Ascending aorta (tissue), 2 donors: ENCODE results near the gene RAD51B. TPM values are rescaled to one million over a fixed set of nuclear protein-coding genes. Genes with fewer than 3 reads are reported as not detected.
A peak's percentile ranks its signal among the peaks of the same experiment; 100 is the strongest.

ENCODE experiments used
- DNase-seq, 2 donors: peaks; one replicate each; pipeline ENCODE4 v3.0.0-alpha.2; 2019; ENCODE audit warnings: low spot score in 2 of 2
- H3K27ac ChIP-seq, 2 donors: fragments of 200-600 bp; sonication (generic); one replicate each; pipeline ENCODE4 v1.5.1; 2016 to 2017; ENCODE audit warnings: mild to moderate bottlenecking in 1 of 2
- H3K27me3 ChIP-seq: fragments of 200-600 bp; sonication (generic); one replicate; pipeline ENCODE4 v1.5.1; 2017
- H3K36me3 ChIP-seq, 2 donors: fragments of 200-600 bp; sonication (generic); one replicate each; pipeline ENCODE4 v1.5.1; 2016
- H3K4me1 ChIP-seq, 2 donors: fragments of 200-600 bp; sonication (generic); one replicate each; pipeline ENCODE4 v1.5.1; 2016 to 2017; ENCODE audit warnings: mild to moderate bottlenecking in 1 of 2
- H3K4me3 ChIP-seq, 2 donors: fragments of 200-600 bp; sonication (generic); one replicate each; pipeline ENCODE4 v1.5.1; 2016 to 2017; ENCODE audit warnings: mild to moderate bottlenecking in 1 of 2
- H3K9me3 ChIP-seq, 2 donors: fragments of 200-600 bp; sonication (generic); one replicate each; pipeline ENCODE4 v1.5.1; 2016
- CTCF ChIP-seq, 3 experiments: fragments of 200-600 bp in 2 of 3; fragments of 450-650 bp in 1 of 3; sonication (generic) in 2 of 3; IDR thresholded peaks; one replicate each; pipeline ENCODE4 v1.5.1; 2016 to 2019; ENCODE audit warnings: antibody characterized with exemption in 3 of 3, mild to moderate bottlenecking in 1 of 3, moderate library complexity in 1 of 3
- intact Hi-C: fragments of 100-400 bp; cut with DNase I; formaldehyde crosslinking; loops from one replicate; pipeline ENCODE4 v1.15.1; 2023
- total RNA-seq: library from RNA; depleted of rRNA; stranded (reverse); fragments of >200 nt; gene quantifications from one replicate; pipeline ENCODE4 v1.1.0, GENCODE V29; 2016

Gene RAD51B
- total RNA-seq, 1 donor from 2014 or later, result not detected

GRCh38 chr14:68669603-68670358 is 850.2 kb downstream of the RAD51B start:
- Histone ChIP-seq H3K27ac (peak overlapping the region; percentile 47 to 64), H3K4me1 (peaks cover 7 to 60% of the 10 kb centered on the region in 2 donors), H3K27me3 (no peaks in the 10 kb centered on the region), H3K4me3 (no peak overlapping the region), H3K9me3 (no peaks in the 10 kb centered on the region), H3K36me3 (no peaks in the 10 kb centered on the region)
- intact Hi-C loops, result loop anchor here (5.0 kb wide), 1 partner anchor 37 kb away; no protein-coding TSS in a partner anchor
- TF ChIP-seq CTCF (IDR thresholded peaks at IDR 0.05), result no peak
- DNase-seq, result peak in 1 of 2 donors; percentile 58

DNA sequence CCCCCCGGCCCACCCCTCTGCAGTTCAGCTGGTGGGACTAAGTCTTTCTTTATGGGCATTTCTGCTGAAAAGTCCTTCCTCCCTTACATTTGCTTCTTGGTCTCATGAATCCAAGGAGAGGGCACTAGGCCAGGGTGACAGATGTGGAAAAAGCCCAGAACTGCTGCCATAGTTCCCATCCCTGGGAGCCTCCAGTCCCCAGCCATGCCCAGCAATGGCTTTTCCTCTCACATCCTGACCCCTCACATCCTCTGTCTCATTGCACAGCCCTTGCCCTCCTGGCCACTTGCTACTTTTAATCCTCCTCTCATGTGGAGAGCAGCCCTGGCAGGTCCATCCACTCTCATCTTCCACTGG is 850.8 kb downstream of the RAD51B start:
- intact Hi-C loops, result loop anchor here (5.0 kb wide), 1 partner anchor 38 kb away; no protein-coding TSS in a partner anchor
- Histone ChIP-seq H3K4me1 (peaks cover 4 to 54% of the 10 kb centered on the region in 2 donors), H3K27ac (peak overlapping the region; percentile 29 to 64)

DNA sequence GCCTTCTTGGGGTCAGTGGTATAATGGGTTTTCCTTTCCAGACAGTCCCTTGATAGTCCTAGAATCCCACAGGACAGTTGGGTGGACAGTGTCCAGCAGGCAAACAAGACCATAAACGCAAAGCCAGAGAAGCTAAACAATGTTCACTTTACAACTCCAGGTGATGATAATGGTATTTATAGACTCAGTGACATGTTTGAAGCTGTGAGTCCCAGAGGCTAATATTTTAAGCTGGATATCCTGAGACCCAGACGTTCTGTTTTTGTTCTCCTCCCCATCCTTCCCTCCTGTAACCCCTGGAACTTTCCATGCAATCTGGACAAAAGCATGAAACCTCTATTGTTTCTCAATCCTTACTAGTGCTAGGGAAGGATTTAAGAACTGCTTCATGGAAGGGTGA is 852.3 kb downstream of the RAD51B start:
- no peaks in the 10 kb centered on the region for H3K9me3 ChIP-seq
- TF ChIP-seq CTCF (IDR thresholded peaks at IDR 0.05), result no peak
- H3K27ac ChIP-seq, result peak overlapping the region; percentile 48 to 59
- intact Hi-C loops, result loop anchor here (5.0 kb wide), 1 partner anchor 40 kb away; no protein-coding TSS in a partner anchor
- peaks cover 4 to 41% of the 10 kb centered on the region in 2 donors for H3K4me1 ChIP-seq
- H3K27me3 ChIP-seq, result no peaks in the 10 kb centered on the region
- no peaks in the 10 kb centered on the region for H3K36me3 ChIP-seq
- no peak for DNase-seq
- H3K4me3 ChIP-seq, result no peak overlapping the region

More for the DNA sequence above, 850.8 kb downstream of the RAD51B start:
- Histone ChIP-seq H3K4me3 (no peak overlapping the region), H3K36me3 (no peaks in the 10 kb centered on the region), H3K27me3 (no peaks in the 10 kb centered on the region), H3K9me3 (no peaks in the 10 kb centered on the region)
- TF ChIP-seq CTCF (IDR thresholded peaks at IDR 0.05), result no peak
- no peak for DNase-seq

GRCh38 chr14:68672609-68673285 is 853.2 kb downstream of the RAD51B start:
- H3K36me3 ChIP-seq, result no peaks in the 10 kb centered on the region
- H3K9me3 ChIP-seq, result no peaks in the 10 kb centered on the region
- H3K4me3 ChIP-seq, result no peak overlapping the region
- peak overlapping the region; percentile 48 to 59 for H3K27ac ChIP-seq
- DNase-seq, result no peak
- H3K27me3 ChIP-seq, result no peaks in the 10 kb centered on the region
- no peak for TF ChIP-seq CTCF (IDR thresholded peaks at IDR 0.05)
- peaks cover 4 to 33% of the 10 kb centered on the region in 2 donors for H3K4me1 ChIP-seq
- intact Hi-C loops, result loop anchor here (5.0 kb wide), 1 partner anchor 40 kb away; no protein-coding TSS in a partner anchor

DNA sequence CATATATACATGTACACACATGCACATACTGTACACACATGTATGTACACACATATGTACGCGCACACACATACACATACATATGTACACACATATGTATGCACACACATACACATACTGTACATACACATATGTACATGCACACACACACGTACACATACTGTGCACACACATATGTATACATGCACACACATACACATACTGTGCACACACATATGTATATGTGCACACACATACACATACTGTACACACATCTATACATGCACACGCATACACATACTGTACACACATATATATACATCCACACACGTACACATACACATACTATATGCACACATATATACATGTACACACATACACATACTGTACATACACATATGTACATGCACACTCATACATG is 853.9 kb downstream of the RAD51B start:
- H3K27ac ChIP-seq, result no peak overlapping the region
- intact Hi-C loops, result loop anchor here (5.0 kb wide), 1 partner anchor 41 kb away; no protein-coding TSS in a partner anchor
- no peak overlapping the region for H3K4me3 ChIP-seq
- no peak for TF ChIP-seq CTCF (IDR thresholded peaks at IDR 0.05)
- no peaks in the 10 kb centered on the region for H3K9me3 ChIP-seq
- H3K27me3 ChIP-seq, result no peaks in the 10 kb centered on the region
- H3K36me3 ChIP-seq, result no peaks in the 10 kb centered on the region
- peaks cover 4 to 26% of the 10 kb centered on the region in 2 donors for H3K4me1 ChIP-seq
- DNase-seq, result no peak
